GM18505 (cell line): Measurements from ENCODE around the gene SEMA4B.

ENCODE experiments used
- ATAC-seq: cut with Tn5 transposase; IDR thresholded peaks from one replicate; pipeline ENCODE4 v1.9.1; 2021; ENCODE audit not compliant: unreplicated experiment
- POLR2A ChIP-seq: IDR thresholded peaks from 4 replicates; pipeline ENCODE4 v1.6.1; 2011; ENCODE audit warnings: borderline replicate concordance; ENCODE audit not compliant: insufficient read depth, insufficient read length; ENCODE audit errors: extremely low read depth

SEMA4B gene

DNA sequence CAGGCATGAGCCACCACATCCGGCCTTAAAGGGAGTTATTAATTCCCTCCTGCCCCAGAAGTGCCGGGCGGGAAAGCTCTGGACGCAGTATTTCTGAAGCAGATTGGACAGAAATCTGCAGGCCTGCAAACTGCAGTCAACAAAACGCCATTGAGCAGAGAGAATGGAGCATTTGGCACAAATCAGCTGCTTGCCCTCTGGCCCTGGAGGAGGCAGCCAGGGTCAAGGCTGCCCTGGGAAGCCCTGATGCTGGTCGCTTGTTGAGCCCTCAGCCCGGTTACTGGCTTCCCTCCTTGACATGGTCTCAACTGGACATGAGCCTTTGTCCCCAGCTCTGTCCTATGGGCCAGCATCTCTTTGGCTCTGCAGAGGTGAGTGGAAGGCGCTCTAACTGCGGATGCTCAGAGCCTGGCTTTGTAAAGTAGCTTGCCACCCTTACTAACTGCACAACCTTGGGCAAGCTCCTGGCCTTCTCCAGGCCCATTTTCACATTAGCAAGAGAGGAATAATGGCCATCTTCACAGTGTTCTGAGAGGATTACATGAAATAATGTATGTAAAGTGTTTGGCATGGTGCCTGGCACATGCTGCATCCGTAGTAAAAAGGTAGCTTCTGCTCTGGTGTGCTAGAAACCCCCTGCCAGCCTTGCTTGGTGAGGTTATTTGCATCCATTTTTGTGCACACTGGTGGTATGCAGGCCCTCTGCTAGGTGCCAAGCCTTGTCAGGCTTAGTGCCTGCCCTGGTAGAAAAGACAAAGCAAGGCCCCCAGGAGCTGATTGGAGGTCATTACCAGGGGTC, 4.1 kb downstream of the SEMA4B start:
- no peak for TF ChIP-seq POLR2A
- no peak for ATAC-seq

DNA sequence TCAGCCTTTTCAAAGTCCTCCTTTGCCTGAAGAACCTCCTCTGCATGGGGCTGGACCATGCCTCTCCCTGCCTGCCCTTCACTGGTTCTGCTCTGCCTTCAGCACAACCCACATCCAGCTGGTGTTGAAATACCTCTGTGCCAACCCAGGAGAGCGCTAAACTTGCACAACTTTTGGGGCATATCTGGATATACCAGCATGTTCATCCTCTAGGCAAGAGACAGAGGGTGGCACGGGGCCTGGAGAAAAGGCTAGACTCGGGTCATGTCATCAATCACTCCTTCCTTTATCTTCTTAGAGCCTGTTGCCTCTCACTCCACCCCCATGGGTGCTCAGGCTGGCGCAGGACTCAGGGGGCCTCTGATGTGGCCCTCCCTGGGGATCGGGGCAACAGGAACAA, 4.8 kb downstream of the SEMA4B start:
- ATAC-seq = no peak
- TF ChIP-seq POLR2A = no peak

DNA sequence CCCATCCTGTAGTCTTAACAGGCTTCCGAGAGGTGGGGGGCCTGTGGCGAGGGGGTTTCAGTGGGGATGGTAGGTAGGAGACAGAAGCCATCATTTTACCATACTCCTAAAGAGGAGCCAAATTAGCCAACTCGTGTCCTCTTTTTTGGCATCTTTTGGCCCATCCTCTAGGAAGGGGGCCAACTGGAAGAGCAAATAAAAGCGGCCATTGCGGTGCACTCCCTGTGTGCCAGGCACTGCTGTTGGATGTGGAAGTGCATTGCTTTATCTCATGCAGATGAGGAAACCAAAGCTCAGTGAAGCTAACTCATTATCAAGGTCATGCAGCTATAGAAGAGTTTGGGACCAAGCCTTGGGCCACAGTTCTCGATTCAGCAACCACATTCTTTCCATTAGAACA, 6.1 kb downstream of the SEMA4B start:
- no peak for TF ChIP-seq POLR2A
- ATAC-seq = no peak

DNA sequence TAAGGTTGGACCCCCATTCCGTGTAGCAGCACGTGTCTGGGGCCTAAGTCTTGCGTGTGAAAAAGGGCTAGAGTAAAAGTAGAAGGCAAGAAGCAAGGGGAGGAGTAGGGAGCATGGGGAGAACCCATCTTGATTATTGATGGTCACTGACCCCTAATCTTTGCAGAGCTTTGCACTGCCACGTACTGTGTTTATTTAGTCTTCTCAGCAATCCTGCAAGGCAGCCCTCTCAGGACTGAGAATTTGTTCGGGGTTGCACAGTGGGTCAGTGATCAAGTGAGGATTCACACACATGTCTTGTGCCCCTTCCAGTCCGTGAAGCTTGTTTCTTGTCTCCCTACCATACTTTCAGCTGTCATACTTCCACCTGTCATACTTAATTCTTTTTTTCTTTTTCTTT, 7.2 kb downstream of the SEMA4B start:
- ATAC-seq = no peak
- TF ChIP-seq POLR2A = no peak

DNA sequence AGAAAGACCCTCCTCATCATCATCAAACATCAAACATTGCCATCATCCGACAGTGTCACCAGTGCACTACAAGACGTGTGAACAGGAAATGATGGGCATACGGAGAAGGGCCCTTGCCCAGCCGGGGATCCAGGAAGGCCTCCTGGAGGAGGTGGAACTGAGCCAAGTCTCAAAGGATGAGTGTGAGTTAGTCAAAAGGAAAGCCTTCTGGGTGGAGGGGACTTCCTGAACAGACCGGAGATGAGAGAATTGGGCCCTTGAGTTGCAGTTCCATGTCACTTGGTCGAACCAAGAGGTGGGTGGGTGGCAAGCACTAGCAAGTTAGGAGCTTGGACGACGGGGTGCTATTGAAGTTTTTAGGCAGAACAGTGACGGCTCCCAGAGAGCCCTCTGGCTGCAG, 8.5 kb downstream of the SEMA4B start:
- TF ChIP-seq POLR2A = no peak
- ATAC-seq = no peak

GRCh38 chr15:90210593-90210992, 9.5 kb downstream of the SEMA4B start:
- ATAC-seq = no peak
- TF ChIP-seq POLR2A = no peak

- TF ChIP-seq POLR2A = no peak
- no peak for ATAC-seq
Observed at GRCh38 chr15:90211009-90211408, 9.9 kb downstream of the SEMA4B start.

- ATAC-seq = no peak
- TF ChIP-seq POLR2A = no peak
Observed at GRCh38 chr15:90211440-90212143, 10.5 kb downstream of the SEMA4B start.

GRCh38 chr15:90212221-90213098, 11.3 kb downstream of the SEMA4B start:
- ATAC-seq = no peak
- no peak for TF ChIP-seq POLR2A

DNA sequence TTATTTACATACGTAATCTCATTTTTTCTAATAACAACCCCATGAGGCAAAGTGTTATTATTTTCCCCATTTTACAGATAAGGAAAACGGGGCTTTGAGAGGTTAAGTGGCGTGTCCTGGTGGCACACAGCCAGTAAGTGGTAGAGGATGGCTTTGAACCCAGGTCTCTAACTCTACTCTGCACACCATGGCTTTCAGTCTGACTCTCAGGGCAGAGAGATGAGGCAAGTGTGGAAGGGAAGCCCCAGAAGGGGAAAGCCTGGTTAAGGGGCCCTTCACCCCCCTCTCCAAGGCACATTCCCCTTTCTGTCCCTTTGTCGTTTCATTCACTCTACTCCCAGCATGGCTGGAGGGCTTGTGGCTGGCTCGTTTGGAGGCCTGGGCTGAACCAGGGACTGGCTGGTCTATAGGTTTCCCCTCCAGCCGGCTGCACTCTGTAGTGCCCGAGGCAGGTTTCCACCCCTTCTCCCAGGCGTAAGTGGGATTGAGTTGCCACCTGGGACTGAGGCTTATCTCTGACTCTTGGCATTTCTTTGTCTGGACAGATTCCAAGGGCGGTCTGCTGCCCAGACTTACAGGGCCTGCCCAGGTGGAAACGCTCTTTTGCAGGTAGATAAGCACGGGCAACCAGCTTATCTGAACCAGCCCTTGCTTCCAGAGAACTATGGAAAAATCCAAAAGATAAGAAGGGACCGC, 12.1 kb downstream of the SEMA4B start:
- no peak for ATAC-seq
- no peak for TF ChIP-seq POLR2A

DNA sequence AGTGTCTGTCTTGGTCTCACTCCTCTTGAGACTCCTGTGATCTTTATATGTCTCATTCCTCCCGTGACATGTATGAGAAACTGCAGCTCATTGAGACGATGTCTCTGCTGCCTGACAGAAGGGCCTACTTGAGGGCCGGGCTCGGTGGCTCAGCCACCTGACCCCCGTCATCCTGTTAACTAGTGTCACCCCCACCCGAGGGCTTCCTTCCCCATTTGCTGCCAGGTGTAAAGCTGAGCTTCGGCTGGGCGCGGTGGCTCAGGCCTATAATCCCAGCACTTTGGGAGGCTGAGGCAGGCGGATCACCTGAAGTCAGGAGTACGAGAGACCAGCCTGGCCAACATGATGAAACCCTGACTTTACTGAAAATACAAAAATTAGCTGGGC, 12.7 kb downstream of the SEMA4B start:
- no peak for TF ChIP-seq POLR2A
- ATAC-seq = no peak

DNA sequence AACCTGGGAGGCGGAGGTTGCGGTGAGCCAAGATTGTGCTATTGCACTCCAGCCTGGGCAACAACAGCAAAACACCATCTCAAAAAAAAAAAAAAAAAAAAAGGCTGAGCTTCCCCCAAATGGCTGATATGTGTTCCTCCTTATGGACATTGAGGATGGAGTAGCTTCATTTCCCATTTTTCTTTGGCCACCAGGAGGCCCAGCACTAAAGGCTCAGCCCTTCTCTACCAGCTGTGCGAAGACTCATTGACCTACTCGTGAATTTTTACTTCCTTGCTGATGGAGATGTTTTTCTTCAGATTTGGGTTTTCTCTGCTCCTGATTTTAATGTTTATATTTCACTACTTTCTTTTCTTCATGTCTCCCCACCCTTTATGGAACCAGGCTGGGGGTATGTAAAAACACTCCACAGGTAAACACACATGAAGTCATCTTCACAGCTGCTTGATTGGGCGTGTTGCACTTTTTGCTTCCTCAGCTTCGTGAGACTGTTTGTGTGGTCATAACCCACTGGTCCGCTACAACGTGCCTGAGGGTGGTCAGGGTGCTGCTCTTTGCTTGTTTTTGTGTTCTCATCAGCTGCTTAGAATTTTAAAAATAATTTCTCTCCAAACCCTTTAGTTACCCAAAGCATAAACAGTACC, 13.5 kb downstream of the SEMA4B start:
- no peak for ATAC-seq
- TF ChIP-seq POLR2A = no peak
